HG02885 (cell line): Measurements from ENCODE around the gene MOCS2.

ENCODE experiments used
- ATAC-seq: cut with Tn5 transposase; IDR thresholded peaks from one replicate; pipeline ENCODE4 v1.9.1; 2021; ENCODE audit warnings: mild to moderate bottlenecking; ENCODE audit not compliant: unreplicated experiment, poor library complexity

Gene MOCS2

GRCh38 chr5:53059281-53059680 lies 50.3 kb downstream of the MOCS2 start:
- ATAC-seq, result no peak

GRCh38 chr5:53055365-53055764 lies 54.2 kb downstream of the MOCS2 start:
- ATAC-seq, result no peak

GRCh38 chr5:53053364-53053763 lies 56.2 kb downstream of the MOCS2 start:
- ATAC-seq, result no peak

- ATAC-seq, result no peak
These were observed 57.1 kb downstream of the MOCS2 start for GRCh38 chr5:53052499-53052898.

- ATAC-seq, result no peak
These were observed 61.3 kb downstream of the MOCS2 start for GRCh38 chr5:53048248-53048647.
